IgD-negative memory B cell (primary cell): ENCODE measurements around the gene DIRAS2. TPM values are rescaled to one million over a fixed set of nuclear protein-coding genes. Genes with fewer than 3 reads are reported as not detected.
A peak's percentile ranks its signal among the peaks of the same experiment; 100 is the strongest.

ENCODE experiments used
- H3K27ac Mint-ChIP-seq, 3 donors: one replicate each; pipeline ENCODE4 v1.8.0; 2020 to 2022; ENCODE audit warnings: mild to moderate bottlenecking in 3 of 3, mixed read lengths in 3 of 3, moderate library complexity in 1 of 3
- H3K27me3 Mint-ChIP-seq: one replicate; pipeline ENCODE4 v1.8.0; 2021; ENCODE audit warnings: mixed read lengths
- H3K36me3 Mint-ChIP-seq: one replicate; pipeline ENCODE4 v1.8.0; 2020; ENCODE audit warnings: mild to moderate bottlenecking, mixed read lengths
- H3K4me1 Mint-ChIP-seq, 3 donors: one replicate each; pipeline ENCODE4 v1.8.0; 2020 to 2022; ENCODE audit warnings: mixed read lengths in 3 of 3, mild to moderate bottlenecking in 1 of 3
- H3K4me3 Mint-ChIP-seq, 4 donors: one replicate each; pipeline ENCODE4 v1.8.0; 2020 to 2022; ENCODE audit warnings: mild to moderate bottlenecking in 4 of 4, mixed read lengths in 4 of 4, moderate library complexity in 3 of 4
- H3K9me3 Mint-ChIP-seq, 3 donors: one replicate each; pipeline ENCODE4 v1.8.0; 2020 to 2021; ENCODE audit warnings: mixed read lengths in 3 of 3, mild to moderate bottlenecking in 1 of 3
- polyA plus RNA-seq: library from polyadenylated mRNA; unstranded; fragments of 300-500 nt; fragmentation: Illumina TruSeq; gene quantifications from one replicate; pipeline ENCODE4 v1.2.3, GENCODE V29; 2021

DIRAS2 gene
- polyA plus RNA-seq, 1 donor from 2014 or later, result not detected

DNA sequence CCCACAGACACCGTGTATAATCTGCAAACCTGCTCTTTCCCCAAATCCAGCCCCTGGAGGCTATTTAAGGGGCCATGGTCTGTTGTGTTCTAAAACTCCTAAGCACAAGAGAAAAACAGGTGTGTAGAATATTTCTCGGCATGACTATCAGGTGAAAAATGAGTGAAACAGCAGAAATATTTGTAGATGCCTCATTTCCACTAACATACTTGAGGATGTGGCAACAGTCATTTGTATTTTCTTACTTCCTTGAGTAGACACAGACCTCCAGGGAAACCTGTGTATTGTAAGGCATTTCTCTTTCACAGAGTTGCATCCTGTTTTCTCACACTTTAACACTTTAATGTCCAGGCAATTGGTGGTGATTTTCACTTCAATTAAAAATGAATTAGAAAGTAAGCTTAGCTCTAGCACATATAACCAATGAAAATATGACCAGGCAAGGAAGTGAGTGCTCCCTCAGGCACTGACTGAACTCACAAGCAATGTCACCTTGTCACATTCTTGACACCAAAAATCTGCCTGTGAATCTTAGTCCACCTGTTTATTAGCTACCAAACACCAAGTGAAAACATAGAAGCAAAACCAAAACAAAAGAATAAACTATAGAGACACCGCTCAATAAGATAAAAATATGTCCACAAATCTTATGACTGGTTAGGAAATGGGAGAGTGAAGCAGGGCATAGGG, 64.4 kb downstream of the DIRAS2 start:
- H3K4me1 Mint-ChIP-seq, result no peaks in the 10 kb centered on the region
- peaks cover 1% of the 10 kb centered on the region for H3K36me3 Mint-ChIP-seq
- no peaks in the 10 kb centered on the region for H3K27me3 Mint-ChIP-seq
- no peak overlapping the region for H3K4me3 Mint-ChIP-seq
- H3K27ac Mint-ChIP-seq, result no peak overlapping the region
- H3K9me3 Mint-ChIP-seq, result no peaks in the 10 kb centered on the region

DNA sequence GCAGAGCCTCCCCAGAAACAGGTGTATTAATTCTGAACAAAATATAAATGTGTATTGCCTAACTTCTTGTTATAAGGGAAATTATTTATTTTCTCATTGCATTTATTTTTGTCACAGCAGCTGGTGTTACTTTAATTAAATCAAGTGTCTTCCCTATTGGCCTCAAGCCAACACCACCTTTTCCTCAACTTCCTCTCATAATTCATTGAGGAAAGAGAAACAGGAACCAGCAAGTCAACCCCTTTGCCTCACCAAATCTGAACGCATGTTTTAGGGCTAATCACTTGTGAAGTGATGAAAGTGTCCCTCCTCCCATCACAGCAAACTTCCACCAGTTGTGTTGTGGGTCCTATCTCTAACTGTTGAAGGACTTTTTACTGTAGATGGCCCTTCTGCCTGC, 73.1 kb downstream of the DIRAS2 start:
- Mint-ChIP-seq H3K36me3 (no peaks in the 10 kb centered on the region), H3K27ac (no peak overlapping the region), H3K27me3 (peaks cover 2% of the 10 kb centered on the region), H3K4me3 (peak overlapping the region in 1 of 4 donors; percentile 34), H3K4me1 (peaks cover 0 to 4% (median 0%) of the 10 kb centered on the region in 3 donors), H3K9me3 (no peaks in the 10 kb centered on the region)

DNA sequence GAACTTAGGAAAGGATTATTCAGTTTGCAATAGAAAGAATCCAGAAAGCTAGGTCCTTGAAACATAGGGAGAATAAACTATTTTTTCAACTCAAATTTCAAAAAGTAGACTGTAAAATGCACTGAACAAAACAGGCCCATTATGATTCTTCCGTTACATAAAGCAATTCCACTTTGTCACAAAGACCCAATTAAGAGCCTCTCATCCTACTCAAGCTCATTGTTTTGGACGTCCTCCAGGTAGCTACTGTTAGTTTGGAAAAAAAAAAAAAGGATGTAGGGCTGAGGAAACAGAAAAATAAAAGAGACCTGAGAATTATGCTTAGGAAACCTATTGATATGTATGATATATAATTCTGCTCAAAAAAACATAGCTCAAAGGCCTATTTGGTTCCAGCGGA, 74.0 kb downstream of the DIRAS2 start:
- Mint-ChIP-seq H3K4me3 (no peak overlapping the region), H3K27ac (no peak overlapping the region), H3K4me1 (peaks cover 0 to 4% (median 0%) of the 10 kb centered on the region in 3 donors), H3K9me3 (no peaks in the 10 kb centered on the region), H3K36me3 (no peaks in the 10 kb centered on the region), H3K27me3 (peaks cover 2% of the 10 kb centered on the region)

DNA sequence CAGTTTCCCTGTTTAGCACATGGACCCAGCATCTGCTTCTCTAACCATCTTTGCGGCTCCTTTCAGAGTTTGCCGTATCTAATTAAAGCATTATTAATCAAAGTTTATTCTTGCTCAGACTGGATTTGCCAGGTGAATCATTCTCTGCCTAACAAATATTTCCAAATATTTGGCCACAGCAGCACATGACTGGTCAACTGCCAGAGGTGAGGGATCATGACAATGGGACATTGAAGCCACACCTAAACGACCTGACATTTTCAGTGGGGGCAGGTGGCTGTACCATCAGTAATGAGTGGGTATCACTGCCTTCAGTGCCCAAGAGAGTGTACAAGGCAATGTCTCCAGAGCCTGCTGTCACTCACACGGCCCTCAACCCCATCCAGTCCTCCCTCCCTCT, 80.4 kb downstream of the DIRAS2 start:
- Mint-ChIP-seq H3K9me3 (no peaks in the 10 kb centered on the region), H3K4me1 (no peaks in the 10 kb centered on the region), H3K4me3 (no peak overlapping the region), H3K27ac (no peak overlapping the region), H3K27me3 (no peaks in the 10 kb centered on the region), H3K36me3 (no peaks in the 10 kb centered on the region)

Other genes starting within 250 kb of the DIRAS2 start
- 314 TPM for gene SYK, start 159.0 kb upstream of the DIRAS2 start, polyA plus RNA-seq